RWPE2 (cell line): ENCODE measurements around the gene SLC12A2.

Experiments
- ATAC-seq: fragments of 200-7000 bp; cut with Tn5 transposase; 3 replicates; pipeline ENCODE4 v1.9.1; 2021; ENCODE audit warnings: low read depth
- DNase-seq: peaks from one replicate; pipeline ENCODE4 v3.0.0-alpha.2; 2020; ENCODE audit warnings: low spot score
- H3K27ac ChIP-seq: fragments of 450-650 bp; 2 replicates; pipeline ENCODE4 v1.5.1; 2017; ENCODE audit warnings: mild to moderate bottlenecking; ENCODE audit not compliant: poor library complexity, severe bottlenecking
- H3K27me3 ChIP-seq: fragments of 250-450 bp; sonication (Bioruptor Pico); 2 replicates; pipeline ENCODE4 v1.5.1; 2021; ENCODE audit warnings: mild to moderate bottlenecking, moderate library complexity; ENCODE audit not compliant: insufficient read depth, poor library complexity, severe bottlenecking
- H3K36me3 ChIP-seq: fragments of 250-450 bp; sonication (Bioruptor Pico); 2 replicates; pipeline ENCODE4 v1.5.1; 2020; ENCODE audit warnings: low read depth, mild to moderate bottlenecking, moderate library complexity
- H3K4me1 ChIP-seq: fragments of 250-450 bp; sonication (Bioruptor Pico); 2 replicates; pipeline ENCODE4 v1.5.1; 2021; ENCODE audit warnings: mild to moderate bottlenecking, moderate library complexity; ENCODE audit not compliant: insufficient read depth, poor library complexity, severe bottlenecking
- H3K4me3 ChIP-seq: fragments of 250-450 bp; sonication (Bioruptor Pico); 2 replicates; pipeline ENCODE4 v1.5.1; 2021; ENCODE audit warnings: mild to moderate bottlenecking, moderate library complexity; ENCODE audit not compliant: severe bottlenecking
- H3K9me3 ChIP-seq: fragments of 250-450 bp; sonication (Bioruptor Pico); 2 replicates; pipeline ENCODE4 v1.5.1; 2021; ENCODE audit warnings: mild to moderate bottlenecking, moderate library complexity; ENCODE audit not compliant: severe bottlenecking
- CTCF ChIP-seq: fragments of 450-650 bp; IDR thresholded peaks from one replicate; pipeline ENCODE4 v1.5.1; 2017; ENCODE audit warnings: mild to moderate bottlenecking, moderate library complexity; ENCODE audit not compliant: poor library complexity, severe bottlenecking

SLC12A2 gene

GRCh38 chr5:128062172-128062746 is 21.3 kb upstream of the SLC12A2 start:
- peak; percentile 91 for ATAC-seq
- Histone ChIP-seq H3K27me3 (no peaks in the 10 kb centered on the region), H3K36me3 (peaks cover 20% of the 10 kb centered on the region; the same call in 1 of the 2 replicates), H3K4me1 (peaks cover 17% of the 10 kb centered on the region), H3K4me3 (no peak overlapping the region), H3K9me3 (no peaks in the 10 kb centered on the region), H3K27ac (peak overlapping the region; percentile 59)
- TF ChIP-seq CTCF, result no peak
- no peak for DNase-seq

GRCh38 chr5:128074171-128074570 is 9.4 kb upstream of the SLC12A2 start:
- TF ChIP-seq CTCF, result no peak
- no peak overlapping the region for H3K4me3 ChIP-seq
- no peaks in the 10 kb centered on the region for H3K9me3 ChIP-seq
- H3K36me3 ChIP-seq, result peaks cover 33% of the 10 kb centered on the region
- H3K27ac ChIP-seq, result no peak overlapping the region
- no peak for ATAC-seq
- H3K4me1 ChIP-seq, result peaks cover 4% of the 10 kb centered on the region
- no peak for DNase-seq
- no peaks in the 10 kb centered on the region for H3K27me3 ChIP-seq

- no peak overlapping the region for H3K4me3 ChIP-seq
- no peaks in the 10 kb centered on the region for H3K27me3 ChIP-seq
- DNase-seq (no peak), ATAC-seq (no peak)
- peaks cover 31% of the 10 kb centered on the region for H3K36me3 ChIP-seq
- no peak for TF ChIP-seq CTCF
- H3K4me1 ChIP-seq, result peaks cover 4% of the 10 kb centered on the region
- no peaks in the 10 kb centered on the region for H3K9me3 ChIP-seq
- H3K27ac ChIP-seq, result no peak overlapping the region
Measured at GRCh38 chr5:128074953-128075352, 8.6 kb upstream of the SLC12A2 start.

- H3K4me3 ChIP-seq, result no peak overlapping the region
- H3K36me3 ChIP-seq, result peaks cover 30% of the 10 kb centered on the region
- H3K4me1 ChIP-seq, result peaks cover 12% of the 10 kb centered on the region
- no peaks in the 10 kb centered on the region for H3K27me3 ChIP-seq
- no peak overlapping the region for H3K27ac ChIP-seq
- H3K9me3 ChIP-seq, result no peaks in the 10 kb centered on the region
- no peak for ATAC-seq
- no peak for DNase-seq
- TF ChIP-seq CTCF, result no peak
Measured at GRCh38 chr5:128077526-128077925, 6.0 kb upstream of the SLC12A2 start.

- DNase-seq (no peak), ATAC-seq (no peak)
- H3K27ac ChIP-seq, result peak overlapping the region; percentile 79
- peaks cover 10% of the 10 kb centered on the region for H3K36me3 ChIP-seq
- H3K4me1 ChIP-seq, result peaks cover 22% of the 10 kb centered on the region
- H3K9me3 ChIP-seq, result no peaks in the 10 kb centered on the region
- H3K4me3 ChIP-seq, result peak overlapping the region; percentile 86
- TF ChIP-seq CTCF, result peak; percentile 39
- H3K27me3 ChIP-seq, result no peaks in the 10 kb centered on the region
Measured at GRCh38 chr5:128081111-128081851, 2.3 kb upstream of the SLC12A2 start.
